ENCODE results near the gene APBA2.
A peak's percentile ranks its signal among the peaks of the same experiment; 100 is the strongest.

APBA2 gene

DNA sequence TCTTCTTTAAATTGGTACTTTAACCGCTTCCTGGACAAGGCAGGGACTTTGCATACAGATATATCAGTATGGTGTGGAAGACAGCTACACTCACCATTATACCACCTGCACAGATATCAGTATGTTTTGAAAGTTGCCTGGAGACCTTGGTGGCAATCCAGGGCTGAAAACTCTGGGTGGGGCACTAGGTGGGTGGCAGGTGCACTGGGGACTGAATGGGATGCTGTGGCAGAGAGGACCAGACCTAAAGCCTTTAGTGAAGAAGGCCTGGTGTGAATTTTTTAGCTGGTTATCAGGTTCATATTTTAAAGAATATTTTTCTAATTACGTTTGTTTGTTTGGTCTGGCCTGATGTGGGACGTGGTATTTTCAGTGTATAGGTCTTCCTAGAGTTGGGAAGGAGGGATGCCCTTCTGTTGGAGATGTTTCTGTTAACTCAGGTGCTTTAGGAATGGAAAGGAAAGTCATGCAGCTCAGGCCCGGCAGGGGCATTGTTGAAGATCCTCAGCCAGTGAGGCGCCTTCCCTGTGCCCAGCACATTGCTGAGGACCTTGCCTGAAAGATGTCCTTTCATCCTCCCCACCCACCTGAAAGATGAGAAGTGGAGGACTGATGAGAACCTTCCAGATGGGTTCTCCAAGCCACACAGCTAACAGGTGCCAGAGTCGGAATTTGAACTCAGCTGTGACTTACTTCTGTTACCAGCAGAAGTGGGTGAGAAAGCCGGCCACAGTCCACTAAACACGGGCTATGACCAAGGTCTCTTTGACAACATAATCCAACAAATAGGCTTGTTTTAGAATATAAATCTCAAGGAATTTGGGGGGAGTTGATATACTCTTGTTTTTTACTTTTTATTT is 77.3 kb downstream of the APBA2 start:
- DNase-seq, result no peak

DNA sequence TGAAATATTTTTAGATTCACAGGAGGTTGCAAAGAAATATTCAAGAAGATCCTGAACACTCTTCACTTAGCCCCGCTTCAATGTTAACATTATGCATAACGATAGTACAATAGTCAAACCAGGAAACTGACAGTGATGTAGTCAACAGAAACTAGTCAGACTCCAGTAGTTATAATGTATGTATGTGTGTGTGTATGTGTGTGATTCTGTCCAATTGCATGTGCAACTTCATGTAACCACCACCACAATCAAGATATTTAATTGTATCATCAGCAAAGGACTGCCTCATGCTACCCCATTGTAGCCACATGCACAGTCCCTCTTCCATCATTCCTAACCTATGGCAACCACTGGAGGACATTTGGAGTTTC is 77.9 kb downstream of the APBA2 start:
- DNase-seq, result no peak

DNA sequence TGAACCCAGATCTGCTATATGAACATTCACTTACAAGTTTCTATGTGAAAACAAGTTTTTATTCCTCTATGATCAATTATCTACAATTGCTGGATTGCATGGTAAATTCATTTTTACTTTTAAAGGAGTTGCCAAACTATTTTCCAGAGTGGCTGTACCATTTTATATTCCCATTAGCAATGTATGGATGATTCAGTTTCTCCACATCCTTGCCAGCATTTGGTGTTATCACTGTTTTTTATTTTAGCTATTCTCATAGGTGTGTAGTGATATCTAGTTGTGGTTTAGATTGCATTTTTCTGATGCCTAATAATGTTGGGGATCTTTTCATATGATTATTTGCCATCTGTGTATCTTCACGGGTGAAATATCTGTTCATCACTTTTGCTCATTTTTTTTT is 78.3 kb downstream of the APBA2 start:
- DNase-seq, result no peak

DNA sequence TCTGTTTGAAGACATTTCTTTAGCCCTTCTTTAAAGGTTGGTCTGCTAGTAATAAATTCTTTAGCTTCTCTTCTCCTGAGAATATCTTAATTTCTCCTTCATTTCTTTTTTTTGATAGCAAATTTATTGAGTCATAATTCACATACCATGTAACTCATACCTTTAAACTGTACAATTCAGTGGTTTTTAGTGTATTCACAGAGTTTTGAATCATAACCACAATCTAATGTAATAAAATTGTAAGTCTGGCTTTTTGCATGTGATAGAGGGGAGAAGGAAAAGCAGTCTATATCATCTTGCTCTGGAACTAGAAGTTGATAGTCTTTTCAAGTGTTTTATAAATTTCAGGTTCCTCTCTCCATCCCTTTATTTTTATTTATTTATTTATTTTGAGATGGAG is 81.3 kb downstream of the APBA2 start:
- no peak for DNase-seq

DNA sequence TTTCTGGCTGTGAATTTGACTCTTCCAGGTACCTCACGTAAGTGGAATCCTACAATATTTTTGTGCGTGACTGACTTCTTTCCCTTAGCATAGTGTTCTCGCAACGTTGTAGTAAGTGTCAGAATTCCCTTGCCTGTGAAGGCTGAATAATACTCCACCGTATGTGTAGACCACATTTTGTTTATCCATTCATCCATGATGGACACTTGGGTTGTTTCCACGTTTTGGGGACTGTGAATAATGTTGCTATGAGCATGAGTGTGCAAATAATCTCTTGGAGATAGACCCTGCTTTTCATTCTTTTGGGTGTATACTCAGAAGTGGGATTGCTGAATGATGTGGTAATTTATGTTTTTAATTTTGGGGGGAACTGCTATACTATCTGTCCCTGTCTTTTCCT is 82.2 kb downstream of the APBA2 start:
- DNase-seq, result no peak

DNA sequence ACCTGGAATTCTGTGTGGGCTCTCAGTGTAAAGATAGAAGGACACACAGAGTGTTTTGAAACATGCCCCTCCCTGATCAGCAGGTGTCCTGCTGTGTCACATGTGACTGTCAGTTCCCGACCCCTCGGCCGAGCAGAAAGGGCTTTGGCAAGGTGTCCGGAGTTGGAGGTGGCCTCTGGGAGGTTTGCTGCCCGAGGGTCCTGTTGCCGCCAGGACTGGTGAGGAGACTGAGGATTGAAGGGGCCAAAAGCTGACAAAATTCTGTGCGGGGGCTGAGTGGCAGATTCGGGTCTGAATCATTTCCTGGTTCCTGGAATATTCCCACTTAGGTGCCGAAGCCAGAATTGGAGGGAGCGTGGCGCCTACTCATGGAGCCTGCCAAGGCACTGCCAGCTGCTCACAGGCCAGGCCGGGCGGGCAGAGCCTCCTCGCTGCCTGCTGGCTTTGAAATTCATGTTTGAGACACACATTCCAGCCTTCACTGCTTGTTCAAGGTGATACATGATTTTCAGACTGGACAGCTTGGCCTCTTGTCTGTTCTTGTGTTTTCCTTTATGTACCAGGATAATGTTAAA is 83.8 kb downstream of the APBA2 start:
- no peak for DNase-seq

DNA sequence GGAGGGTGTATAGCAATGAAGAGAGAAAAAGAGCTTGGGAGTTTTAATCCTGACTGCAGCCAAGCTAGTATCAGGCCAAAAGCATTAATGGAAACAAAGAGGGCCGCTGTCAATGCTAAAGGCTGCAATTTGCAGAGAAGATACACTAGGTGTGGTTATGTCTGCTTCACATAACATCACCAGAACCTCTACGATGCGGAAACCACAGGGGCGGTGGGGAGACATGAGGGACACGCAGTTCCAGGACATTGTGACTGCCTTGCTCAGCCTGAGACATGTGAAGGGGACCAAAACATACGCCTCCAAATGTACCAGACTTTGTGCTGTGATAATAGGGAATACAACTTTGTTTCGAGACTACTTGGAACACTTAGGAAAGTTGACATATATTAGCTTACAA is 88.4 kb downstream of the APBA2 start:
- DNase-seq, result no peak

DNA sequence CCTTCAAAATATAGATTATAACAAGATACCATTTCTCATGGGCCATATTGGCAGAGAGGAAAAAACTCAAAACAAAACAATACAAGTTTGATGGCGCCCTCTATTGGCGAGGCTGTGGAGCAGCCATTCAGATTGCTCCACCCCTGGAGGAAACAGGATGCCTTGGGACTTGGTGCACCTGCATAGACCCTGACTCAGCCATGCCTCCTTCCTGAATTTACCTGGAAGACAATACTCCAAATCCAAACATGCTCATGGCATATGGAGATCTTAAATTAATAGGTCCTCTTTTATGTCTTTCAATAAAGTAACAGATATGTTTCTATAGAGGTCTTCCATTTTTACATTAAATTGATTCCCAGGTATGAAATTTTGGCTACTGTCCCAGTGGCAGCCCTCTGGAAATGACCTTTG is 90.0 kb downstream of the APBA2 start:
- DNase-seq, result peak; percentile 51

DNA sequence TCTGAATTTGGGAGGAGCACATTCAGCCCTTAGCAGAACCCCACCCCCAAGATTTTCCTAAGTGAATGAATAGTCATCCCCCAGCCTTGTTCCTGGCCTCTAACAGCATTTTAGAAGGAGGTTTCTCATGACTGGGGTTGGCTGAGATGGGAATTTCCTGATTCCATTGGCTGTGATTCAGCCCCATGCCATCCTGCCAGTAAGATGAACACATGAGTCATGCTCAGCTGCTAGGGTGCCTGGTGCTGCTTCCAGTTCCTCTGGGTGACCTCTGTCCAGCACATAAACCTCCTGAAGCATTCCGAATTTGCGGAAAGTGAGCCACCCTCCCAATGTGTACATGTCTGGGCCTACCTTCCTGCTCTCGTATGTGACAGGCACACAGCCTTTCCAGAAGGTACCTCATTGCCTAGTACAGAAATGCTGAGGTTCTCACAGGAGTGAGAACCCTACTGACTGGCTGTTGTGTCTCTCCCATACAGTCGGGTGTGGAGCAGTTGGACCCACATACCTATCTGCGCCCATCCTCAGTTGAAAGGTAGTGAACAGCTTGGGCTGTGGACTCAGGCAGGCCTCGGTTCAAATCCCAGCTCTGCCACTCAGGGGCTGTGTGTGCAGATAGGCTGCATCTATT is 91.7 kb downstream of the APBA2 start:
- DNase-seq, result no peak

DNA sequence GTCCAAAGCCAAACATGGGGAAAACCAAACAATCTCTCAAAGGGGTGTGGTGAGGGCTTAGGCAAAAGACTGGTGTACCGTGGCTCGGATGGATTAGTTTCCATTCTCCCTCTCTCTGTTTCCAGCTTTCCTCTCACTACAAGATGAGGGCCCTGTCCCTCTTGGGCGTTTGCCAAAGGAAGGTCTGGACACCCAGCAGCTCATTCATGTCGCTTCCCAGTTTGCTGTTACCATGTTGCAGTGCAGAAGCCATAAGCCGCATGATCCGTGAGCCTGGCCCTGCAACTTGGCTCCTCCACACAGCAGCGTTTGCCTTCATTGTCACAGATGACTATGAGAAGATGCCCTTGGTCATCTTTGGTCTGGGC is 92.2 kb downstream of the APBA2 start:
- DNase-seq, result no peak

DNA sequence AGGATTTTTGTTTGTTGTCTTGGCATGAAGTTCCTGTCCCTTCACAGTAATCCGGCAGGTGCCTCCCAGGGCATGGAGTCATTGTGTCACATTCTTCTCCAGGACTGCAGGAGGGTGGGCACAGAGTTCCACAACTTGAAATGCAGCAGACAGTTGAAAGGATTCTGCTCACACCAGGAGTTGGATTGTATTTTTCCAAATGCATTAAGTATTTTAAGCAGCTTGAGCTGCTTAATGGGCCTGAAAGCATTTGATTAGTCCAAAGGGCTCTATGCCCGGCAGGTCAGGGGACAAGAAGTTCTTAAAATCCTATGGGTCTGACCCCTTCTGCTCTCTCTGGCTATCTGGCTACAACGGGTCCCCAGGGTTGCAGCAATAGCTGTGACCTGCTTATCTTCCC is 92.9 kb downstream of the APBA2 start:
- no peak for DNase-seq

DNA sequence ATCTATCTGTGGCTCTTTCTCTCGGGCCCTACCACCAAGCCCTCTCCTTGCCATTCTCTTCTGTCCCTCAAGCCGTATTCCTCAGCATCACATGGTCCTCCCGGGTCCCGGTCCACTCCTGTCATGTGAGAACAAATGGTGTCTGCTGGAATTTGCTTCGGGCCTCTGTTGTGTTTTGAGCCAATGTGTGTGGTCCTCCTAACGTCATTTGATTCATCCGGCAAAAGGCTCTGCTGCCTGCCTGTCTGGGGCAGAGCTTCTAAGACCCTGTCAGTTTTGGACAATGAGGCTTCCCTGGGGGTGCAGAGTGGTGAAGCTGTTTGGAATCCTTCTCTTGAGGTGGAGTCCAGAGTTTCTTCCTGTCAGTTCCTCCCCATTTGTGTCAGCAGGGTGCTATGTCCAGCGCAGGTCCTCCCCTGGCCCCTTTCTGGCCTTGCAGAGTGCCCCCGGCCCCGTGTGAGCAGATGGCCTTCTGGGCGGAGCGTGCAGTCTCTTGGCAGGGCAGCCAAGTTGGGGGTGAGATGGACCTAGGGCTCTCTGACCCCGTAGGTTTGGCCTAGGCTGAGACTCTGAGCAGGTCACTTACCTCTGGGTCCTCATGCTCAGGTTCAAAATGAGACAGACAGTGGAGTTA is 93.6 kb downstream of the APBA2 start:
- DNase-seq, result no peak

DNA sequence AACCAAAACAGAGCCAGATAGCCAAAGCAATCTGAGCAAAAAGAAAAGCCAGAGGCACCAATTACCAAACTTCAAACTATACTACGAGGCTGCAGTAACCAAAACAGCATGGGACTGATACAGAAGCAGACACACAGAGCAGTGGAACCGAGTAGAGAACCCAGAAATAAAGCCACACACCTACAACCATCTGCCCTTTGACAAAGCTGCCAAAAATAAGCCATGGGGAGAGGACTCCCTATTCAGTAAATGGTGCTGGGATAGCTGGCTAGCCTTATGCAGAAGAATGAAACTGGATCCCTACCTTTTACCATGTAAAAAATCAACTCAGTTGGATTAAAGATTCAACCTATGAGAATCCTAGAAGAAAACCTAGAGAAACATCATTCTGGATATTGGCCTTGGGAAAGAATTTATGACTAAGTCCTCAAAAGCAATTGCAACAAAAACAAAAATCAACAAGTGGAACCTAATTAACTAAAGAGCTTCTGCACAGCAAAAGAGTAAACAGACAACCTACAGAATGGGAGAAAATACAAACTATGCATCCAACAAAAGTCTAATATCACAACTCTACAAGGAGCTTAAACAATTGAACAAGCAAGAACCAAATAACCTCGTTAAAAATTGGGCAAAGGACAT is 95.1 kb downstream of the APBA2 start:
- DNase-seq, result no peak

DNA sequence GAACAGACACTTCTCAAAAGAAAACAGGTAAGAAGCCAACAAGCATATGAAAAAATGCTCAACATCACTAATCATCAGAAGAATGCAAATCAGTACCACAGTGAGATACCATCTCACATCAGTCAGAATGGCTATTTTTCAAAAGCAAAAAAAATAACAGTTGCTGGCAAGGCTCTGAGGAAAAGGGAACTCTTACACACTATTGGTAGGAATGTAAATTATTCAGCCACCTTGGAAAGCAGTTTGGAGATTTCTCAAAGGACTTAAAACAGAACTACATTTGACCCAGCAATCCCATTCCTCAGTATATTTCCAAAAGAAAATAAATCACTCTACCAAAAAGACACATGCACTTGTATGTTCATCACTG is 95.6 kb downstream of the APBA2 start:
- DNase-seq, result no peak

DNA sequence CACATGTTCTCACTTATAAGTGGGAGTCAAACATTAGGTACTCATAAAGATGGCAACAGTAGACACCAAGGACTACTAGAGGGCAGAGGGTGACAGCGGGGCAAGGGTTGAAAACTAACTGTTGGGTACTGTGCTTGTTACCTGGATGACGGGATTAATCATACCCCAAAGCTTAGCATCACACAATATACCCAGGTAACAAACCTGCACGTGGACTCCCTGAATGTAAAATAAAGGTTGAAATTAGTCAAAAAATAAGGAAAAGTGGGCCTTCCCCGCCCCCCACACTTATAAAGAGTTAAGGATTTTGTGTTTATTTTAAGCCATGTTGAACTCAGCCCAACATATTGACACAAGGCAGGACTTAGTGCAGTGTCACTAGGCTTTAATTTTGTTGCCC is 96.1 kb downstream of the APBA2 start:
- no peak for DNase-seq

DNA sequence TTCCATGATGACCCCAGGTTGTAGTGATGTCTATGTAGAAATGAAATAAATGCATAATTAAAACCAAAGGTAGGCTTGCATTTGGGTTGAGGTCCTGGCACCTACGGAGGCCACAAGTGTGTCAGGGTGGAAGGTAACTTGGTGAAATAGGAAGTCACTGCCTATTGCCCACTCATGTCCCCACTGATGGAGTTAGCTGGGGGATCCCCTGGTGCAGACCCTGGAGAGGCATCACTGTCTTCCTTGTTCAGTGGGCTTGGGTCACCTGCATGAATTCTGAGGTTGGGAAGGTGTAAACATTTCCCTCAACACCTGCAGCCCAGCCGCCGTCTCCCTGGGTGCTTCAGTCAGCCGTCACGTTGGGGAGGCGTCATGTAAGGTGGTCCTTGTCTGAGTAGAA is 97.1 kb downstream of the APBA2 start:
- DNase-seq, result no peak

DNA sequence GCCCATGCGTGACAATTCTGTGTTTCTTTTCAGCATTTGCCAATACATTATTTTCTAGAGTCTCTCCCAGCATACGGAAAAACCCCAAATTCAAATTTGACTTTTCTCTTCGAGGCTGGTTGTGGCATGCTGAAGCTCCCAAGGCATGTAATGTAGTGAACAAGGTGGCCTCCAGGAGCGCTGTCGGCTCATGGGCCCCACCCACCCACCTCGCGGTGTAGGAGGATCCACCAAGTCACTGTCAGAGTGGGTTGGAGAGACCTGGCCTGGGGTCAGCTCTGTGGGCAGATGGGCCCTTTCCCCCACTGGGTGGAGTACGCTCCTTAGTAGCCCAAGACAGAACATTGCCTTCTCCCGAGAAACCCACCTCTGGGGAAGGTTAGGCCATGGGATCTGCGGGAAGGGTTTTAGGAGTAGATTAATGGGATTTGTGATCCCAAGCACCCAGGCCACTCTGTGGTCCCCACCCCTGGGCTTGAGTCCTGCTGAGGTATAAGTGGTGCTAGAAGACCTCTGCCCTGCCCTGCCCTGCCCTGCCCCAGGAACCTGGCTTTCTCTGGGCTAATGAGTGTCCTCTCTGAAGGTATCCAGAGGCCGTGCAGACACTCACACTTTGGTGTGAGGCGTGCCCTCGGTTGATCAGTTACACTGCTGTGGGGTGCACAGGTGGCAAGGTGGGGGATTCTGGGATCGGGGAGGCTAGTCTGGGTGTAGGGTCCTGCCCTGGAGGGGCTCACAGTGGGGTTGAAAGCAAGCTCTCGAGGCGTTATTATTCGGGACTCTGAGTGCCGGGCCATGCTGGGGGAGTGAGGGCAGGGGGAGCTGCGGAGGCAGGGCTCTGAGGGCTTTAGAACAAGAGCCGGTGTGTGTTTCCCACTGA is 97.9 kb downstream of the APBA2 start:
- no peak for DNase-seq

DNA sequence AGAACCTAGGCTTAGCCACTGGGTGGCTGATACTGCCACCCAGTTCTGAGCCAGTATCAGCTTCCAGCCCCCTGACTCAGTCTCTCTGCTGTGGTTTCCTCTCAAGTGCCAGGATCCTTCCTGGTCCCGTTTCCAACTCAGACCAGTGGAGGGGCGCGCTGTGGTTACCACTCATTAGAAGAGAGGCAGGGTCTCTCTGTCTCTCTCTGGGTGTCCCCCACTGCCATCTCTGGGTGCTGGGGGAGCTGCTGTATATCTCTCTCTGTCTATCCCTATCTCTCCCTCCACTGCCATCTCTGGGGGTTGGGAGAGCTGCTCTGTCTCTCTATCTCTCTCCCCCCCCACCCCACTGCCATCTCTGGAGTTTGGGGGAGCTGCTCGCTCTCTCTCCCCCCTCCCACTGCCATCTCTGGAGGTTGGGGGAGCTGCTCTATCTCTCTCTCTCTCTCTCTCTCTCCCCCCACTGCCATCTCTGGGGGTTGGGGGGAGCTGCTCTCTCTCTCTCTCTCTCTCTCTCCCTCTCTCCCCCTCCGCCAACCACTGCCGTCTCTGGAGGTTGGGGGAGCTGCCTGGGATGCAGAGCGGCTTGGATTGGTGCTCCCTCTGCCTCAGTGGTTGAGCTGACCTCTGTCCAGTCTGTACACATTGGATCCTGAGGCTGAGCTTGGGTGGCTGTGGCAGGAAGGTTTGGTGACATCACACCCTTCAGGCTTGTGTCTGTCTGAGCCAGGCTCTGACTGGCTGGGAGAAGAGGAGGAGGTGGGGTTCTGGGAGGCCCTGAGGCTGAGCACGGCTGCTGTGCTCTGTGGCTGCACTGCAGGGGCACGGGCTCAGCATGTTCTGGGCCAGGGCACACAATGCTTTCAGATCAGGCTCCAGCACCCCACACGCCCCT is 98.9 kb downstream of the APBA2 start:
- no peak for DNase-seq

DNA sequence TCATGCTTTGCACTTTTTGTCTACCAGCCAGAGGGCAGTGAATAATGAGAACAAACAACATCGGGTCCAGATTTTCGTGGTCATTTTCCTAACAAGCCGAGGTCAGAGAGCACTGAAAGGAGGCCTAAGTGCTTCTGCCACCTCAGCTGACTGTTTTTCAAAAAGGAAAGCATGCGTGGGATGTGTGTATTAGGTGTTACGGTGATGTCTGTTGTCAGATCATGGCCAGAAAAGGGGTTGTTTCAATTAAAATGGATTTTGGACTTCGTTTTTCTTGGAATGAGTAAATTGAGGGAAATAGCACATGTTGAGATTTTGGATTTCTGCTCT is 99.5 kb downstream of the APBA2 start:
- DNase-seq, result no peak

DNA sequence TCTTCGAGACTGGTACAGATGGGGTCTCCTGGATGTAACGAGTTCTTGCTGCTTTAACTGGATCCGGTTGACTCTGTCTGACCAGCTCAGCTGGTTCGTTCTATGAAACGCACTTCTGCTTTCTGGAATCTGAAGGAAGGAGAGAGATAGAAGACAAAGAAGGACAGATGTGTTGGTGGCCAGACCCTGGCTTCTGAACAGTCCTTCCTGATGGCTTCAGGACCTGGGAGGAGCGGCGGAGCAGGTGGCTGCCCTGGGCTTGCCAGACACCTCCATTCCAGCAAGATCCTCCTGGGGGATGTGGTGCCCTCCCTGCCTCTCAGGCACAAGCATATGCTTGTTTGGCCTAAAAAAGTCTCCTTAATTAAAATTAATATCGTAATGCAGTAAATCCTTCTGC is 99.9 kb downstream of the APBA2 start:
- no peak for DNase-seq

DNA sequence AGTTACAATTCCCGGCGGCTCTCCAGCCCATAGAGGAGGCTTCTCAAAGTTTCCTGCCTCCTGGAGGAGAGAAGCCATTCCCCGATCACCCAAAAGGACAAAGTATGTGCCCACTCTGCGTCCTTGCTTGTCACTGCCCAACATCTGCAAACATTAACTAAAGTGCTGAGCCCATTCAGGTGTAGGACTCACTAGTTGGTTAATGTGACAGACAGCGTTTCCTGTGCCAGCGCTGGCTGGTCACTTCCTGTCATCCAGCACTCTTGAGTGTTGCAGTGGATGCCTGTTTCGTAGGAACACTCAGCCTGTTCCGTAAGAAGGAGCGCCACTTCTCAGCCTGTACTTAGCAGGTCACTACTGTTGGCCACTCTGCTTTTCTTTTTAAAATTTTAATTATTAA is 100.3 kb downstream of the APBA2 start:
- no peak for DNase-seq

DNA sequence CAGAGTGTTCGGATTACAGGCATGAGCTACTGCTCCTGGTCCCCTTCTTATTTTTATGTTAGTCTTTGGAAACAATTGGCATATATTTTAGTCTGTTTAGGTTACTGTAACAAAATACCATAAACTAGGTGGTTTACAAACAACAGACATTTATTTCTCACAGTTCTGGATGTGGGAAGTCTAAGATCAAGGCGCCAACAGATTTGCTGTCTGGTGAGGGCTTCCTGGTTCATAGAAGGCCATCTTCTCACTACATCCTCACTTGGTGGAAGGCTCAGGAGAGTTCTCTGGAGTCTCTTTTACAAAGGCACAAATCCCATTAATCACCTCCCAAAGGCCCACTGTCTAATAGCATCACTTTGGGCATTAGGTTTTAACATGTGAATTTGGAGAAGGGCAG is 101.0 kb downstream of the APBA2 start:
- no peak for DNase-seq

Measured in NCI-H1105 treated with DMSO at 0.1 percent for 48 hours (cell line).